K562 (cell line): ENCODE data around the gene KSR2.

Source experiments
- CREM ChIP-seq: IDR thresholded peaks from 2 replicates; pipeline ENCODE4 v1.6.1; 2014; ENCODE audit warnings: antibody characterized with exemption, low read depth
- NFRKB ChIP-seq: fragments of 450-650 bp; IDR thresholded peaks from 2 replicates; pipeline ENCODE4 v1.6.1; 2016; ENCODE audit warnings: low read depth
- TBP ChIP-seq: optimal IDR thresholded peaks from 2 replicates; pipeline ENCODE3; 2011; ENCODE audit warnings: low read depth, low read length, improper control_type of control experiment
- ZNF318 ChIP-seq, 2 experiments: fragments of 450-650 bp; IDR thresholded peaks; 2 replicates each; pipeline ENCODE4 v1.6.1; 2016; ENCODE audit warnings: mild to moderate bottlenecking in 2 of 2, borderline replicate concordance in 1 of 2, low read depth in 1 of 2, moderate library complexity in 1 of 2
- TF ChIP-seq, protein P1 (sequence below), 2 experiments: fragments of 450-650 bp in 1 of 2; sonication (generic) in 1 of 2; formaldehyde crosslinking; conservative IDR thresholded peaks; 2 replicates each; pipeline versions ENCODE4 v1.4.0 to v1.8.1; 2020 to 2022; ENCODE audit warnings: mild to moderate bottlenecking in 1 of 2, missing genetic modification reagents in 1 of 2

DNA sequence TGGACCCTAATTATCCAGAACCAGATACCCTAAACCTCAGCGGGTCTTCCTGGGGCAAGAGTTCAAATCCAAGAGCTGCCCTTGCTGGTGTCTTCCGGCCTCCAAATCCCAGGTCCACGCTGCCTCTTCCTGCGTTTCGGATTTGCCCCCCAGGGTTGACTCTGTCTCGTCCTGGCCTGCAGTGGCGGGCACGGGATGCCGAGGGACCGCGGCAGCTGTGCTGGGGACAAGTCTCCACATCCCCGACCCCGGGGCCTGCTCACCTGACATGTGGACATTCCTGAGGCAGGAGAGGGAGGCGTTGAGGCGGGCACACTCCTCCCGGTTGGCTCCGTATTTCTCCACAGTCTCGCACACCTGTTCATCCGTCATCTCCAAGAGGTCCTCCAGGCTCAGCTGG lies 113.6 kb downstream of the KSR2 start:
- TF ChIP-seq NFRKB: no peak
- TF ChIP-seq CREM: no peak
- no peak for TF ChIP-seq TBP
- no peak for TF ChIP-seq ZNF318 (IDR thresholded peaks at IDR 0.05; ENCODE audit: borderline replicate concordance in 1 of 2, low read depth in 1 of 2)
- TF ChIP-seq, protein P1, sequence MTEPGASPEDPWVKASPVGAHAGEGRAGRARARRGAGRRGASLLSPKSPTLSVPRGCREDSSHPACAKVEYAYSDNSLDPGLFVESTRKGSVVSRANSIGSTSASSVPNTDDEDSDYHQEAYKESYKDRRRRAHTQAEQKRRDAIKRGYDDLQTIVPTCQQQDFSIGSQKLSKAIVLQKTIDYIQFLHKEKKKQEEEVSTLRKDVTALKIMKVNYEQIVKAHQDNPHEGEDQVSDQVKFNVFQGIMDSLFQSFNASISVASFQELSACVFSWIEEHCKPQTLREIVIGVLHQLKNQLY (CRISPR knock-in tag; conservative IDR thresholded peaks at IDR 0.05): no peak
